Fibroblast of skin of left biceps (primary cell): ENCODE measurements around the gene CNKSR1.
"Not testable (repeated sequence)": the region's sequence is repeated elsewhere in the genome, so short reads cannot be mapped to it uniquely, and the experiment has no call there.

Experiments
- DNase-seq, 2 experiments: peaks; one replicate each; pipeline ENCODE4 v3.0.0-alpha.2; 2013; ENCODE audit warnings: low read depth in 2 of 2

CNKSR1 gene

DNA sequence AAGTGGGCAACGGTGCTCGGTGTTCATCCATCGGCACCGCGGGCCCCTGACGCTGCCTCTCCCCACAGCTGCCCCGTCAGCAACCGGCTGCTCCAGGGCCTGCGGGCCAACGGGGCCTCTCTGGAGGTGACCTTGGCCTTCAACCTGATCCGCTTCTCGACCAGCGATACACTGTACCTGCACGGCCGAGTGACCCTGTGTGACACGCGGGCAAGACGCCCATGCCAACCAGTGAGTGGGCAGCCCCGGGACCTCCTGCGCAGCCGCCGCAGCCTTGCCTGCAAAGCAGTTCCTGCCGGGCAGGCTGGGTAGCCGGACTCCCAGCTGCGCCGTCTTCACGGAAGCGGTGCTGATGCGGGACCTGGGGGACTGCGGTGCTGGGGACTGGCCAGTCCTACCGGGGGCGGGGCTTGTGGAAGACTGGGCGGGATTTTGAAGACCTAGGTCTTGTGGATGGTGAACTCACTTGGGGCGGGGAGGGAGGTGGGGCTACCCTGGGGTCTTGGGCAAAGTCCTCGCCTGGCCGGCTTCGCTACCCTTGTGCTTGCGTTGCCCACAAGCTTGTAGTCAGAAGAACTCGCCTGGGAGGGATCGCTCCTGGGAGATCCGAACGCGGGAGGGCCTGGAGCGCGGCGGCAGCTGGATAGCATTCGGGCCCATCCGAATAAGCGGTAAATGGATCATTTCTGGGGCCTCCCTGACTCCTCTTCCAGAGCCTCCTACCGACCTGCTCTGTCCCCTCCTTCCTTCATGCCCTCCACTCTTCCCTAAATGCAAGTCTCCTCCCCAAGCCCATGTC is 47.9 kb downstream of the CNKSR1 start:
- no peak for DNase-seq

DNA sequence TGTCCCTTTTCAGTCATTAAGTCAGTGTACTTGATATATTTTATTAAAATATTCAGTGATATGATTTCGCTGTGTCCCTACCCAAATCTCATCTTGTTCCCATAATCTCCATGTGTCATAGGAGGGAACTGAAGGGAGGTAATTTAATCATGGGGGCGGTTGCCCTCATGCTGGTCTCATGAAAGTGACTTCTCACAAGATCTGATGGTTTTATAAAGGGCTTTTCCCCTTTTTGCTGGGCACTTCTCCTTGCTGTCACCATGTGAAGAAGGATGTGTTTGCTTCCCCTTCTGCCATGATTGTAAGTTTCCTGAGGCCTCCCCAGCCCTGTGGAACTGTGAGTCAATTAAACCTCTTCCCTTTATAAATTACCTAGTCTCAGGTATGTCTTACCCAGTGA is 53.4 kb downstream of the CNKSR1 start:
- DNase-seq = not testable (repeated sequence)

DNA sequence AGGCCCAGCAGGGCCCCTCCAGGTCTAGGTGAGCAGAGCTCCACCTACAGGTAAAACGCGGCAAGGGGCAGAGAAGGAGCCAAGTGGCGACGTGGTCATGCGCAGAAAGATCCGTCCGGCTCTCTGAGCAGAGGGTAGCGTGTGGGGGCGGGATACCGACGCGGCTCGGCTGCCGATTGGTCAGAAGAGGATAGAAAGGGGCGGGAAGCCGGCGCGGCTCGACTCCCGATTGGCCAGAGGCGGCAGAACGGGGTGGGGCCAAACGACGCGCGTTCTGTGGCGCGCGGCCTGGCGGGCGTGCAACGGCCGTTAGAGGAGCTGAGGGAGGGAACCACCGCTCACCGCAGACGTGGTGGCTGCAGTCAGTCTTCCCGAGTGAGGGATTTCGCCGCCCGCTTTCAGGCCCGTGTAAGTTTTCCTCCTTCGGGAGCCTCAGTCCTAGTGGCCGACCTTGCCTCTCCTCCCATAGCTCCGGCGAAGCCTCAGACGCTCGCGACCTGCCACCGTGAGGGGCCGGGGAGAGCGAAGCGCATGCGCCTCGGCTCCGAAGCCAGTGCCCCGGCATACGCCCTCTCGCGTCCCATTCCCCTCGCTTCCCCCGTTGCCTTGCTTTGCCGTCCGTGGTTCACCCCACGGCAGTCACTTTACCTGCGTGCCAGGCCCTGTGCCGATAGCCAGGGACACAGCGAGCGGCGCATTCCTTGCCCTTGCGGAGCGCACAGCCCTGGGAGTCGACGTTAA is 56.8 kb downstream of the CNKSR1 start, which contains the start of gene CEP85:
TSS of gene CEP85 (plus strand) at position 298 of the 741 bp plus-strand sequence. CDS start 5,584 bp downstream, outside the sequence.
- DNase-seq = peak; percentile 90 to 93

DNA sequence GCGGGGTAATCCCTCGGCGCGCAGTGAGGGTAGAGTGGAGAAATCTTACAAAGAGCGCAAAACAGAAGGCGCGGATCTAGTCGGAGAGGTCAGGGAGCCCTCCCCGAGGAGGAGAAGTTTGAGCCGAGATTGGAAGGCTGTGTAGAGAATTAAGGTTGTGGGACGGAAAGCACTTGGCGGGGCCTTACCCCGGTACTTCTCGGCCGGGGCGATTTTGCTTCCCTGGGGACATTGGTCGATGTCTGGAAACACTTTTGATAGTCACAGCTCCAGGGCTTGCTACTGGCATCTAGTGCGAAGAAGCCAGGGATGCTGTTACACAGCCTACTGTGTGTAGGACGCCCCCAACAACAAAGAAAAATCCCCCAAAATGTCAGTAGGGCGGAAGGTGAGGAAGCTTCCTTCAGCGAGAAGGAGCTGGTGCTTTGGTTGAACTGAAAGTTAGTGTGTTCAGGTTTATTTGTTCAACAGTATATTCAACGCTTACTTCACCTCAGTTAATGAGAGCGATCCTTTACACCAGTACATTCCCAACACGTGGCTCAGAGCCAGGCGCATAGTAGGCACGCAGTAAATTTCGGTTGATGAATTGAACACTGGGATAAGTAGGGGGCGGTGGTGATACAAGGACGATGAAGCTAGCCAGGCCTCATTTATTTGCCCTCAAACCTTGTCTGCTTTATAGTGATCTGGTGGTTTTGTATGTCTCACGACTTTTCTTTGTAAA is 57.5 kb downstream of the CNKSR1 start:
- no peak for DNase-seq

DNA sequence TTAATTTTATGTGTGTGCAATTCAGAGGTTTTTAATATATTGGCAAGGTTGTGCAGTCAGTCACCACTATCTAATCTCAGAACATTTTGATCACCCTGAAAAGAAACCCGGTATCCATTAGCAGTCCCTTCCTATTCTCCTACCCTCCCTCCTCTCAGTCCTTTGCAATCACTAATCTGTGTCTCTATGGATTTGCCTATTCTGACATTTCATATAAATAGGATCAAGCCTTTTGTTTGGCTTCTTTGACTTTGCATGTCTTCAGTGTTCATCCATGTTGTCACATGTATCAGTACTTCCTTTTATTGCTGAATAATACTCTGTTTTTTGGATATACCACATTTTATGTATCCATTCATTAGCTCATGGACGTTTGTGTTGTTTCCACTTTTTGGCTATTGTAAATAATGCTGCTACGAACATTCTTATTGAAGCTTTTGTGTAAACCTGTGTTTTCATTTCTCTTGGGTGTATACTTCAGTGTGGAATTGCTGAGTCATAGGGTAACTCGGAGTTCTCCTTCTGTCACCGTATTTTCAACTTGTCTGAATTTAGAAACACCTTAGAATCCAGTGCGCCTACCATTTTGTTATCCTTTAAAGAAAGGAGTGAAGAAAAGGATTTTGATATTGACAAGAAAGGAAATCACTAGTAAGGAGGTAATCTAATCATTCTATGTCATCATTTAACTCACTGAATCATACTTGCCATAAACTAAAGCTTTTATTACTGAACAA is 60.1 kb downstream of the CNKSR1 start:
- no peak for DNase-seq
